AG20443 (cell line): ENCODE measurements around the gene MBD3.
A peak's percentile ranks its signal among the peaks of the same experiment; 100 is the strongest.
"Not testable (repeated sequence)": the region's sequence is repeated elsewhere in the genome, so short reads cannot be mapped to it uniquely, and the experiment has no call there.

Experiments
- DNase-seq: peaks from one replicate; pipeline ENCODE4 v3.0.0; 2012; ENCODE audit warnings: low spot score, mixed read lengths

Gene MBD3

DNA sequence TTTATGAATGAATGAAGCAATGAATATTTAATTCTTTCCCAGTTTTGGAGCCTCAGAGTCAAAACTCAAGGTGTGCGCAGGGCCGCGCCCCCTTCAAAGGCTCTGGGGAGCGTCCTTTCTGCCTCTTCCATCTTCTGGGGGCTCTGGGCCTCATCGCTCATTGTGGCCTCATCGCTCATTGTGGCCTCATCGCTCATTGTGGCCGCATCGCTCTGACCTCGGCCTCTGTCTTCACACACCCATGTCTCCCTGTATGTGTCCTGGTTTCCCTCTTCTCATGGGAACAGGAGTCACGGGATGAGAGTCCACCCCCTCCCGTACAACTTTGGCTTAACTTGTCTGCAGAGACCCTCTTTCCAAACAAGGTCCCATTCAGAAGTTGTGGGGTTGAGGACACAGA is 21.3 kb downstream of the MBD3 start:
- DNase-seq = no peak

DNA sequence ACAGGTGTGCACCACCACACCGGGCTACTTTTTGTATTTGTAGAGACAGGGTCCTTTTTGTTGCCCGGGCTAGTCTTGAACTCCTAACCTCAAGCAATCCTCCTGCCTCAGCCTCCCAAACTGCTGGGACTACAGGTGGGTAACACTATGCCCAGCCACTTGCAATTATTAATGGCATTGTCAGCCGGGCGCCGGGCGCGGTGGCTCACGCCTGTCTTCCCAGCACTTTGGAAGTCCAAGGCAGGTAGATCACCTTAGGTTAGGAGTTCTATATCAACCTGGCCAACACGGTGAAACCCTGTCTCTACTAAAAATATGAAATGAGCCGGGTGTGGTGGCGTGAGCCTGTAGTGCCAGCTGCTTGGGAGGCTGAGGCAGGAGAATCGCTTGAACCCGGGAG is 21.8 kb downstream of the MBD3 start:
- no peak for DNase-seq

DNA sequence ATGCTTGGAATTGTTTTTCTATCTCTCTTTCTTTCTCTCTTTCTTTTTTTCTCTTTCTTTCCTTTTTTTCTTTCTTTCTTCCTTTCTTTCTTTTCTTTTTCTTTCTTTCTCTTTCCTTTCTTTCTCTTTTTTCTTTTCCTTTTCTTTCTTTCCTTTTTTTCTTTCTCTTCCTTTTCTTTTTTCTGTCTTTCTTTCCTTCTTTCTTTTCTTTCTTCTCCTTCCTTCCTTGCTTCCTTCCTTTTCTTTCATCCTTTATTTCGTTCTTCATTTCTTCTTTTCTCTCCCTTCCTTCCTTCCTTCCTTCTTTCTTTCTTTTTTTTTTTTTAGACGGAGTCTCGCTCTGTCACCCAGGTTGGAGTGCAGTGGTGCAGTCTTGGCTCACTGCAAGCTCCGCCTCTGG is 22.7 kb downstream of the MBD3 start:
- DNase-seq = no peak

DNA sequence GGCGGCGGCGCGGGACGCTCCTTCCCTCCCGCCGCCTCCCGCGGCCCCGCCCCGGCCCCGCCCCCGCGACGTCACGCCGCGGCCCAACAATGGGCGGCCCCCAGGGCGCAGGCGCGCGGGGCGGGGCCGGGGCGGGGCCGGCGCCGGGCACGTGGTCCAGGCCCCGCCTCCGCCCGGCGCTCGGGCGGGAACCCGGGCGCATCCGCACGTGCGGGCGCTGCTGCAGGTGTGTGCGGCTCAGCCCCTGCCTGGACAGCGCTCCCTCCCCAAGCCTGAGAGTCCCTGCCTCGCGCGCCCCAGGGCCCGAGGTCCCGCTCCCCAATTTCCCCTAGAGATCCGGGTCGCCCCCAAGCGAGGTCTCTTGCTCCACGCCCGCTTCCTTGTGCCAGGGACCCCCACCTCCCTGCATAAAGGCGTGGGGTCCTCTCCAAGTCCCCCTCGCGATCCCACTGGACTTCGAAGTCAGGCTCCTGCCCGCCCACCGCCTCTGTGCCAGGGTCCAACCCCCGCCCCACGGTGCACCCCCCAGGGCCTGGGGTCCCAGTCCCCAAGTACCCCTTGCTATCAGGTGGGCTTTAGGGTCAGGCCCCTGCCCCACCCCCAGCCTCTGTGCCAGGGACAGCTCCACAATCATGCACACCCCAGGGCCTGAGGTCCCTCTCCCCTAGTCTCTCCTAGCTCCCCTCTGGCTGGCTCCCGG is 24.2 kb downstream of the MBD3 start, which contains the start of gene MEX3D:
Gene MEX3D (minus strand): TSS at position 6 of the 700 bp plus-strand sequence. CDS start 267 bp downstream, outside the sequence.
- peak; percentile 100 for DNase-seq

- DNase-seq = no peak
Observed at GRCh38 chr19:1567848-1568227, 24.8 kb downstream of the MBD3 start.

GRCh38 chr19:1567116-1567847 is 25.4 kb downstream of the MBD3 start:
- peak; percentile 76 for DNase-seq

DNA sequence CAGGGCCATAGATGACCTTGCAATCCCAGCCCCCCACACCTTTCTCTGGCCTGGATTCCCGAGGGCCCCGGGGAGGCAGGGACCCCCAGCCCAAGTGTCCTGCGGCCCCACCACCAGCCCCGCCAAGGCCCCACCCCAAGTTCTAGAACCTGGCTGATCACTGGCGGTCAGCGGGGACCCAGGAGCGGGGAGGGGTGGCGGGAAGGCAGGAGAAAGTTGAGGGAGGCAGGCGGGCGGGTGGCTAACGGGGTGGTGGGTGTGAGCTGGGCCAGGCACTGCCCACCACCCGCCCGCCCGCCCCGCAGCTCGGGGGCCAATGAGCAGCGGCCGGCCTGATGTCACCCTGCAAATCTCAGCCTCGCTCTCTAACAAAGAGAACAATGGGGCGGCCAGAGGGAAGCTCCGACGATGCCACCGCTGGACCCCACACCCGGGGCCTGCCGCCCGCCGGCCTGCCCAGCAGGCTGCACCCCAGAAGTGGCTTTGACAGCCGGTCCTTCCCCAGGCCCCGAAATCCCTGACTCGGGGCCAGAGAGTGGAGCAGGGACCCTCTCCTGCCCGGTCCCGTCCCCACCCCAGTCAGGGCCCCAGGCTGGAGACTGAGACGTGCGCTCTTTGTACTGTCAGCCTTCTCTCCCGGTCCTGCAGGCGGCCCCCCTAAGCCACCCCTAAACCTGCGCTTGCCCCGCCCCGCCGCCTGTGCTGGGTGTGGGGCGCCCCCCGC is 26.1 kb downstream of the MBD3 start:
- DNase-seq = peak; percentile 93

DNA sequence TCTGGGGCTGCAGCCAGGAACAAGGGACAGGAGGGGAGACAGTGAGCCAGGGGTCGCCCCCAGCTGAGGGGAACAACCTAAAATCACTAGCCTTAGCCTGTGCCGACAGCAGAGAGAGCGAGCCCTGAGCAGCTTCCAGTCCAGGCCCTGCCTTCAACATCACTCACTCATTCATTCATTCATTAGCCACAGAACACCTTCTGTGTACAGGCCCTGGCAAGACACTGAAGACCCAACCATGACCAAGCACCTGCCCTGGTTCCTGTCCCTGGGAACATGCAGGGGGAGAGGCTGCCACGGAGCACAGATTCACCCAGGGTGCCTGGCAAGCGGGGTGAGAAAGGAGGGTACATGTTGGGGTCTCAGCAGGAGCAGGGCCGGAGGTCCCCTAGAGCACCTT is 29.4 kb downstream of the MBD3 start:
- no peak for DNase-seq

DNA sequence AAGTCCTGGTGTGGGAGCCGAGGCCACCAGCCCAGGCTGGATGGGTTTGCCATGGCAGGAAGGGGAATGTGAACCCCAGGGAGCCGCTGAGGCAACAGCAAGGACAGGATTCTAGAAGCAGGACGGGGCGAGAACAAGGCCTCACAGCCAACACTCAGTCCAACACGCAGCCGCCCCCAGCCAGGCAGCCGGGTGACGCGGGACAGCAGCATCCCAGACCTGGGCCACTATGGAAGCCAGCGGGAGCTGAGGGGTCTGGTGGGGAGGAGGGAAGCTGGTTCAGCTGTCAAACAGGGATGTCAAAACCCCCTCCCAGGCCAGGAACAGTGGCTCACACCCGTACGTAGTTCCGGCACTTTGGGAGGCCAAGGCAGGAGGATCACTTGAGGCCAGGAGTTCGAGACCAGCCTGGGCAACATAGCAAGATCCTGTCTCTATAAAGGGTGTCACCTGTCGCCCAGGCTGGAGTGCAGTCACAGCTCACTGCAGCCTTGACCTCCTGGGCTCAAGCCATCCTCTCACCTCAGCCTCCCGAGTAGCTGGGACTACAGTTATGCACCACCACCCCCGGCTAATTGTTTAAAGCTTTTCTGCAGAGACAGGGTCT is 31.3 kb downstream of the MBD3 start:
- DNase-seq = no peak

- DNase-seq = no peak
Observed at GRCh38 chr19:1560286-1560882, 32.3 kb downstream of the MBD3 start.

DNA sequence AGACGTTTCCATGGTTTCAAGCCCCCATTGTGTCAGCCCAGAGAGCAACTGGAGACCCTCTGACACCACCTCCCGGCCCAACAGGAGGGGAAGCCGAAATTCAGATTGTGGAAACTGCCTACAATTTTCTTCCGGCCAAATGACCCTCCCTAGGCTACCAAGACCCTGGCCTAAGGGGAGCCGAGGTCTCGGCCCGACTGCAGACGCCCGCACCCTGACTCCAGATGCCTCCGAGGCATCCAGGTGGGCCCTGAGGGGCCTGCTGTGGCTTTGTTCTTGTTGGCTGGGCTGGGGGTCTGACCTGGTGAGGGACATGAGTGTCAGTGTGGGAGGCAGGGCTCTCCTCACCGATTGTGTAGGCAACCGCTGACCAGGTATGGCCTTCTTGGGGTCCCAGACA is 34.1 kb downstream of the MBD3 start:
- no peak for DNase-seq

DNA sequence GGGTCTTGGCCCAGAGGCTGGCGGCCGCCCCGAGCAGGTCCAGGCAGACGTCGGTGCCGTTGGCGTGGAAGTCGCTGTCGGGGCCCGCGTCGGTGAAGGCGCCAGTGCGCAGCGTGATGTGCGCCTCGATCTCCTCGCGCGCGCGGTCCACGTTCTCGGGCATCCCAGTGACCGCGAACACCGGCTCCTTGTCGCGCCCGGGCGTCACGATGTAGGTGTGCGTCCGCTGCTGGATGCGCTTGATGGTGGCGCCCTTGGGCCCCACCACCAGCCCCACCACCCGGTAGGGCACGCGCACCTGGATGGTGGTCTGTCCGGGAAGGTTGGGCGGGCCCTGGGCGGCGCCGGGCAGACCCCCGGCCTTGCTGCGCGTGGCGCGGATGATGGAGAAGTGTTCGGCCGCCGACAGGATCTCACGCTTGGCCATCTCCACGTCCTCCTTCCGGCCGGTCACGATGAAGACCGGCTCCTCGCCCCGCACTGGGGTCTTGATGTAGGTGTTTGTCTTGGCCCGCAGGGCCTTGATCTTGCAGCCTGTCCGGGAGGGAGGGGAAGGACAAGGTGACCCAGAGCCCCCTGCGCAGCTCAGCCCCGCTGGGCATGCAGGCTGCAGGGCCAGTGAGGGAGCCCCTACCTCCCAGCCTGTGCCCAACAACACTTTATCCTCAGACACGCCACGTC is 36.1 kb downstream of the MBD3 start:
- DNase-seq = no peak

GRCh38 chr19:1555487-1556389 is 36.9 kb downstream of the MBD3 start:
- no peak for DNase-seq

- no peak for DNase-seq
Observed at GRCh38 chr19:1554968-1555367, 37.7 kb downstream of the MBD3 start.

GRCh38 chr19:1553415-1553814 is 39.2 kb downstream of the MBD3 start:
- DNase-seq = no peak

DNA sequence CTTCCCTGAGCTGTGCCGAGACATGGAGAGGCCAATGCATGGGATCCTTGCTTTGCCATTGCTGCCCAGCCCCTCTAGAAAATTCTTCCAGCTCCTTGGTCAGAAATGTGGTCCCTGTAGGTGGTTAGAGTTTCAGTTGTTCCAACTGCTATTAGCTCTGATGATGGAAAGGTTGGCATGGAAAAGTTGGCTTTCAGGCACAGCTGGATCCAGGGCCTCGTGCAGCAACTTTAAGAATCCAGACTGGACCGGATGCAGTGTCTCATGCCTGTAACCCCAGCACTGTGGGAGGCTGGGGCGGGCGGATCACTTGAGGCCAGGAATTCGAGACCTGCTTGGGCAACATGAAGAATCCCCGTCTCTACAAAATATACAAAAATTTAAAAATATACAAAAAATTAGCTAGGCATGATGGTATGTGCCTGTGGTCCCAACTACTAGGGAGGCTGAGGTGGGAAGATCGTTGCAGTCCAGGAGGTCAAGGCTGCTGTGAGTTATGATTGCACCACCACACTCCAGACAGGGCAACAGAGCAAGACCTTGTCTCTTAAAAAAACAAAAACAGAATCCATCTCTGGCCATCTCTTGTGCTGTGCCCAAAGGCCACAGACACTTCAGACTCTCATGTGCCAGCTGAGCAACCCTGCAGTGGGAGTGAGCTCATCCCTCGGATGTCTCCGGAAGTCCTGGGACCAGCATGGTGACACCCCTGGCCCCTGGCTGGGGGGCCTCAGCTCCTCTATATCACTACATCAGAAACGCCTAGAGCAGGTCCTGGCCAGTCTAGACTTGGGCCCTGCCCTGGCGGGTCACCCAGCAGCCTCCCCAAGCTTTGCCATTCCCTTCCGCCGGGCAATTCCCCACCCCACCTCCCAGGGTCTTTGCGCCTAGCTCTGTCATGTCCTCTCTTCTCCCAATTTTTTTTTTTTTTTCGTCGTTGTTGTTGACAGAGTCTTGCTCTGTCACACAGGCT is 41.3 kb downstream of the MBD3 start:
- no peak for DNase-seq

GRCh38 chr19:1549332-1549945 is 43.2 kb downstream of the MBD3 start:
- DNase-seq = no peak

DNA sequence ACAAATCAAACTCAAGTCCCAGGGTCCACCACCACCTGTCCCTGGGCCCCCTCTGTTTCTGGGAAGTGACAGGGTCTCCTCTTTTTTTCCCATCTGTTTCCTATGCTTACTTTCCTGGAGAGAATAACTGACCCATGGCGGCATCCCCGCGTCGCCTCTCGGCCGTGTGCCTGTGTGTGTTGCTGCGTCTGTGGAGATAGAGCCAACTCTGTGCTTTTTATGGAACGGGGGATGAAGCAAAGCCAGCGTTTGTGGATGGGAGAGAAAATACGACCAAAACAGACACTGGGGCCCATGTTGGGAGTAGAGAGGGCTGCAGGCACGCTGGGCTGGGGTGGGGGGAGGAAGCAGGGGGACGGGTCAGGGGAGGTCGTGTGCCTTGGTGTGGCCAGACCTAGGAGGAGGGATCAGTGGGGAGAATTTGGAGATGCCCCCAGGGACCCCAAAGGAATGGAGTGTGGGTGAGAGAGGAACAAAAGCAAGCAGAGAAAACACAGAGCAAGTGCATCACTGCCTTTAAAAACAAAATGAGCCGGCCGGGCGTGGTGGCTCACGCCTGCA is 52.2 kb downstream of the MBD3 start:
- DNase-seq = no peak

GRCh38 chr19:1539749-1540148 is 52.9 kb downstream of the MBD3 start:
- DNase-seq = not testable (repeated sequence)
